SIG-M5 treated with dmso at 0.1 percent for 504 hours (cell line): ENCODE measurements around the gene PIGV.
"Not testable (repeated sequence)": the region's sequence is repeated elsewhere in the genome, so short reads cannot be mapped to it uniquely, and the experiment has no call there.

ENCODE experiments used
- DNase-seq: peaks from one replicate; lab custom pipeline; 2025; ENCODE audit not compliant: unreplicated experiment; lab: John Stamatoyannopoulos, UW

Gene PIGV

GRCh38 chr1:26791148-26791547, 3.4 kb downstream of the PIGV start:
- DNase-seq = no peak

- no peak for DNase-seq
Measured at GRCh38 chr1:26791626-26792025, 3.9 kb downstream of the PIGV start.

GRCh38 chr1:26792924-26793323, 5.2 kb downstream of the PIGV start:
- DNase-seq = no peak

- no peak for DNase-seq
Measured at GRCh38 chr1:26794391-26794790, 6.6 kb downstream of the PIGV start.

- no peak for DNase-seq
Measured at GRCh38 chr1:26797627-26798026, 9.9 kb downstream of the PIGV start.

GRCh38 chr1:26799479-26800142, 11.9 kb downstream of the PIGV start:
- no peak for DNase-seq

- DNase-seq = not testable (repeated sequence)
Measured at GRCh38 chr1:26803932-26804331, 16.2 kb downstream of the PIGV start.

GRCh38 chr1:26810105-26810504, 22.4 kb downstream of the PIGV start:
- peak; percentile 59 for DNase-seq

GRCh38 chr1:26811057-26811456, 23.3 kb downstream of the PIGV start:
- no peak for DNase-seq

GRCh38 chr1:26811708-26812107, 24.0 kb downstream of the PIGV start:
- DNase-seq = no peak

GRCh38 chr1:26814377-26814776, 26.6 kb downstream of the PIGV start:
- peak; percentile 30 for DNase-seq

GRCh38 chr1:26814893-26815292, 27.1 kb downstream of the PIGV start:
- DNase-seq = no peak

- peak; percentile 95 for DNase-seq
Measured at GRCh38 chr1:26820784-26821269, 33.1 kb downstream of the PIGV start.

- no peak for DNase-seq
Measured at GRCh38 chr1:26822737-26823395, 35.1 kb downstream of the PIGV start.

GRCh38 chr1:26824731-26825130, 37.0 kb downstream of the PIGV start:
- peak; percentile 36 for DNase-seq

GRCh38 chr1:26826261-26827105, 38.7 kb downstream of the PIGV start, which contains the start of gene ZDHHC18:
ZDHHC18 (plus strand) TSS chr1:26826688; CDS start chr1:26826805, 117 bp downstream.
- peak; percentile 48 for DNase-seq

GRCh38 chr1:26827106-26827604, 39.4 kb downstream of the PIGV start:
- no peak for DNase-seq

GRCh38 chr1:26827663-26828062, 39.9 kb downstream of the PIGV start:
- no peak for DNase-seq

- DNase-seq = peak; percentile 43
Measured at GRCh38 chr1:26828411-26828991, 40.8 kb downstream of the PIGV start.

GRCh38 chr1:26829184-26829911, 41.6 kb downstream of the PIGV start:
- DNase-seq = no peak
